Measurements from ENCODE around the gene COL23A1.

Gene COL23A1

DNA sequence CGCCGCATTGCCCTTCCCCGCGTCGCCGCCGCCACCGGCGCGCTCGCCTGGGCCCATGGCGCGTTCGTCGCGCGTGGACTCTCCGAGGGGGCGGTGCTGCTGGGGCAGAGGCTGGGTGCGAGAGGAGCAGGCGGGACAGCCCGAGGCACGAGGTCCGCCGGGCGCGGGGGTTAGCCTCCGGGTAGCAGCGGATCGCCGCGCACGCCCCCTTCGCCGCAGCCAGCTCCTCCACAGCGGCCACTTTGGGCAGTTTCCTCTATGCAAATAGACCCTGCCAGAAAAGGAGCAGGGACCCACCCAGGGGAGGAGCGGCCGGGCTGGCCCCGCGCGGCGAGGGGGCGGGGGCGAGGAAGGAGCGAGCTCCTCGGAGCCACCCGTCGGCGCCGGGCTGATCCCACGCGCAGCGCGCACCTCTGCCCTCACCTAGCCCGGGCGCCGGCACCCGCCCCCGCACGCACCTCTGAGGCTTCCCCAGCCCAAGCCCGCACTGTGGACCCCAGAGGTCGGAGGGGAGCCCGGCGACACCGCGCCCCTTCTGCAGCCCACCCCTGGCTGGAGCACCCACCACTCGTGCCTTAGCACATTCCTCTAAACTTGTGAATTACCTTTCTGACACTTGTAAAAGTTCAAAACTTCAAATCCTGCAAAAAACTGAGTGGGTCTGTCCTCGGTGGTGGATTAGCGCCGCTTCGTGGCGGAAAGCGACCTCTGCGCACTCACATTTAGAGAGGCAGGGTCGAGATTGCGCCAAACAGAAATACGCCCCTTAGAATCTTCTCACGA lies at the start of gene COL23A1:
Gene COL23A1, minus strand, starts transcription at position 253 of the 783 bp plus-strand sequence.
- peak; percentile 52 for DNase-seq

DNA sequence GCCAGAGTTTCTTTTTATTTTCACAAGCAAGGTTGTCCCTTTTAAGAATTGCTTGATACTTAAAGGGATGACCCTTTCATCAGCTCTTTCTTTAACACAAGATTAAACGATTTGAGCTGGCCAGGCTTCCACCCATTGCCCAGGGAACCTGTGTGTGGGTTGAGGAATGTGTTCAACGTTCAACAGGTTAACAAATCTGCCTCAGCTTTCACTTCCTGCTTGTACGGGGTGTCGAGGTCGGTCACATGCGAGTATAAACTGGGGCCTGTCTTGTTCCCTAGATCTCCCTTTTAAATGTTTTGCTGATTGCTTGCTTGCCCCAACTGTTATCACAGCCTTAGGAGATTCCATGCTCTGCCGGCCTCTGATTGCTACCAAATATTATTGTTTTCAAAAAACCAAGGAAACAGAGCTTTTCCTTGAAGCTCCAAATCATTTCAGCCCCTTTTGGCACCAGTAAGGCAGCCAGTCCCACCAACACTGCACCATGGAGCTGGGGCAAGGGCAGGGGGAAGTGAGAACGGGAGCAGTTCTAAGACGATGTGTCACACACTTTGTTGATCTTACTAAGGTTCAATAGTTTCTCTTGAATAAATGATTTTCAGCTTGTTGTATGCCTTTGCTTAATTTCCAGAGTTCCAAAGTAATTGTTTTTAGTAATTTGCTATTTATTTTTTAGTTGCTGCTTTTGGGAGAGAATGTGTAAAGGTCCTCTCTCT lies 47.3 kb upstream of the COL23A1 start:
- DNase-seq: peak; percentile 42

DNA sequence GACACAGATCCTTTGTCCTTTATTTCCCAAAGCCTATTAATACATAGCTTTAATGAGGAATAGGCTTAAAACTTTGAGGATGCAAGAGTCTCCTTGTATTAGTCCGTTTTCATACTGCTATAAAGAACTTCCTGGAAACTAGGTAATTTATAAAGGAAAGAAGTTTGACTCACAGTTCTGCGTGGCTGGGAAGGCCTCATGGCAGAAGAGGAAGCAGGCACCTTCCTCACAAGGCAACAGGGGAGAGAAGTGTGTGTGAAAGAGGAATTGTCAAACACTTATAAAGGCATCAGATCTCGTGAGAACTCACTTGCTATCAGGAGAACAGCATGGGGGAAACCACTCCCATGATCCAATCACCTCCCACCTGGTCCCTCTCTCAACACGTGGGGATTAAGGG lies 42.1 kb upstream of the COL23A1 start:
- DNase-seq: no peak

DNA sequence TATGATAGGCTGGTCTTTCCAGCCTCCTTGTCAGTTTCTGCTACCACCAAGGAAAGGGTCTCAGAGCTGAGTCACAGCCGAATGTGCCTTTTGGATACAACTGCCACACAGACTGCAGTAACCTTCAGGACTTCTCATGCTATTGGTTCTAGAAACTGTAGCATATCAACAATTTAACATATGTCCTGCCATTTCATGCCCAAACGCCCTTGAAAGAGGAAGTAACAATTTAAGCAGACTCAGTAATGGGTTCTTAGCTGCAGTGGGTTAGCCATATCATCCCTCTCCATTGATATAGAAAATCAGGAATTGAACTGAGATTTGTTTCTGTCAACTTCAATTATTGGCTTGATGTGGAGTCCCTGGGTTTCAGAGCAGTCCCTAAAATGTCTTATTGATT lies 40.8 kb upstream of the COL23A1 start:
- DNase-seq: no peak

DNA sequence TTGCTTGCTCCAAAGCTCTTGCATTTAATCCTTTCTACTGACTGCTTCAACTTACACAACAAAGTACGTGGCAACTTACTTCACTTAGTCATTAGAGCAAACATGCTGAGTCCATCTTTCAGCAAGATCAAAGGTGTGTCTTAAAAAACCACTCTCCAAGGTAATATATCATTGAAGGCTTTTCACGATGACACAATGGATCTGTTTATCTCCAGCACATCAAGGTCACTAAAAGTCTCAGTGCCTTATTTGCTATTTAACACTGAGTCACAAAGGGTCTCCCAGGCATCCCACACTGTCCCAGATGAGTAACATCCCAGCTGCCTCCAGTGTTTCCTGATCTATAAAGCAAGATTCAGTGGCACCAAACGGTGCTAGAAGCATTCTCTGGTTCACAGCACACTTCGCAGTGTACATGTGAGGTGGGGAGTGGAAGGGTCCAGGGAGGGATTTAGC lies 40.3 kb upstream of the COL23A1 start:
- DNase-seq: no peak

DNA sequence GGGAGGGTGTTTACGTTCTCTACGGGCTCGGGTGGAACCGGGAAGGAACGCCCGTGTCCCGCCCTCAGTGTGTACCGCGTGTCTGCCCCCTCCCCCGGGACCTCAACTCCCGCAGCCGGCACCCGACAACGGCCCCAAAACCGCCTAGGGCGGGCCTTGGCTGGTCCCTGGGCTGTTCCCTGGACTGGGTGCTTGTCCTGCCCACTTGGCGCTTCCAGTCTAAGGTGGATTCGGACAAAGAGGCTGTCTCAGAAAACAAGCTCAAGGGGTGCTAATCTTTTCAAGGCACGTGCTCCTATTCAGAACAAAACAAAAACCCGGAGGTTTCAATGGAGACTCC lies 37.0 kb upstream of the COL23A1 start:
- no peak for DNase-seq

DNA sequence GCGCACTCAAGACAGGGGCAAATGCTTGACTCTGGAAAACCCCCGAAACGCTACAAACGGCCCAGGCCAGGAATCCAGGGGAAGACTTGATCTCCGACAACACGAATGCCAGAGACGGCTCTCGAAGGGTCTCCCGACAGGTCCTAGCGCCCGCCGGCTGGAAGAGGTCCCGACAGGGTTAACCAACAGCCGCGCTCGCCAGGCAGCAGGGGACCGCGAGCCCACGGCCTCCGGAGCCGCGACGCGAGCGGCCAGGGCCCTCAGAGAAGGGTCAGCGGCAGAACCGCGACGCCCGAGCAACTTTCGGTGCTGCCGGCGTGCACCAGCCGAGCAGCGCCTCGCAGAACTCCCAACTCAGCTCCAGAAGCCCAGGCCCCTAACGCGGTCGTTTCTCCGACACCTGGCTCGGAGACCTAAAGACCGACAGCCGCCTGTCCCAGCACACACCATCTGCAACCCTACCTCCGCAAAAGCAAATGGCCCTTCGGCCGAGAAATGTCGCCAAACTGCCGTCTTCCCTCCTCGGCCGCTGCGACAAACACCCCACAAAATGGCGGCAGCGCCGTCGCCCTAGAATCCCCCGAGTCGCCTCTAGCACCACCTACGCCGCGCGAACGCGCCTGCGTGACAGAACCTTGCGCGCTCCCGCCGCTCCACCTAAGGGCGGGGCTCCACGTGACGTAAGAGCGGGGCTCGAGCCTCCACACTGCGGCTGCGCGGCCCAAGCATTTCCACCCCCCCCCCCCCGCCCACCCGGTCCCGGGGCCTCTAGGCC lies 36.5 kb upstream of the COL23A1 start, which contains the start of gene CLK4:
Gene CLK4, minus strand, starts transcription at position 567 of the 775 bp plus-strand sequence. CDS start 3,634 bp downstream, outside the sequence.
- DNase-seq: peak; percentile 97

DNA sequence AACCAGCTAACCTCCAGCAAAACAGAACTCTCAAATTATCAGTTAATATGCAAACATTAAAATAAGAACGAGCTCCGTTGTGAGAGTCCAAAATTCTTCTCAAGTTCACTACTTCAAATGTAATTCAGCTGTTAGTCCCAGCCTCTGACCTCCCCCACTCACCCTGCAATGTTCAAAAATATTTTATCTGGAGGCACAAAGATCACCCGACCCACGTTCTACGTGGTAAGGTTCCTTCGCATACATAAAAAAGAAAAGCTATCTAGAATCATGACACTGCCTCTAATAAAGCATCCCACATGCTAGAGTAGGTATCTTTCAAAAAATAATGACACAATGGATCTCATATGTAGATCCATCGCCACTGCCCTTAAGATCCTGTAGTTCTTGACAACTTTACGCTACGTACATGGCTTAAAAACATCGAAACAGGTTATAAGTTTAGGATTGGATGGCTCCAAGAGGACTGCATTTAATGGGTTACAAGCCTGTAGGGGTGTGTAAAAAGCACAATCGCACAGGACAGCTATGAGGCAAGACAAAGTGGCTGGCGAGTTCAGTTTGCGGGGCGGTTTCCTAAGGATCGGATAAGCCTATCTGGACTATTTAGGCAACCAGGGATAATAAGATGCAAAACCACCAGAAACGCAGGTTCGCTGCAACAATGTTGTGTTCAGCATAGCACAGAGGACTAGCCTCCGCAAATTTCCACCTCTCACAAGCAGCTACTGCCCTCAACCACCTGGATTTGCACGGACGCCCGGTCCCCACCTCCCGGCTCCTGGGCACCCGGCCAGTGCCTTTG lies 35.7 kb upstream of the COL23A1 start:
- peak; percentile 29 for DNase-seq

DNA sequence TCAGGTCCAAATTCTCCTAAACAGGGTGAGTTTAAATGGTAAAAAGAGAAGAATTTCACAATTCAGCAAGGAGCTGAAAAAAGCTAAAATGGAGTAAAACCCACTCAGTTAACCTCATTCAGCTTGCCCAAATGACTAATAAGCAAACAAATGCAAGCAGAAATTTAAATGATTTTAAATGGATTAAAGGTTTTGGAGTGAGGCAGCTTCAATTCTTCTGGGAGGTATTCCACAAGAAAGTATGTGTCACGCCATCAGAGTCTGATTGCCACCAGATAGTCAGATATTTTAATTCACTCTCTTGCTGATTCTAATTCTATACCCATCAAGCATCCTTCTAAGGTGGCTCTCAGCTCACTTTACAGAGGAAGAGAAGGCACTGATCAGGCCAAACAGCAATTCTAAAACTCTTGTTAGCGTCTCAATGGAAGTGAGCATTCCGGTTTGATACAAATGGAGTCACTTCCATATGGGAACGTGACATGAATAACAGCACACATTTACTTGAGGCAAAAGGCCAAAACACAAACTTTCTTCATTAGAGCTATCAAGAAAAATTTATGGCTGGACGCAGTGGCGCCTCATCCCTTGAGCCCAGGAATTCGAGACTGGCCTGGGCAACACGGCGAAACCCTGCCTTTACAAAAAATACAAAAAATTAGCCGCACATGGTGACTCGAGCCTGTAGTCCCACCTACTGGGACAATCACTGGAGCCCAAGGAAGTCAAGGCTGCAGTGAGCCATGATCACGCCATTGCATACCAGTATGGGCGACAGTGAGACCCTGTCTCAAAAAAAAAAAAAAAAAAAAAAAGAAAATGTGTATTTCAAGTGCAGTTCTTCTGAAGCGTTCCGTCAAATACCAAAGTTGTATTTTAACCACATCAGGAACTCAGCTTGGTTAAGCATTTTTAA lies 34.7 kb upstream of the COL23A1 start:
- no peak for DNase-seq

DNA sequence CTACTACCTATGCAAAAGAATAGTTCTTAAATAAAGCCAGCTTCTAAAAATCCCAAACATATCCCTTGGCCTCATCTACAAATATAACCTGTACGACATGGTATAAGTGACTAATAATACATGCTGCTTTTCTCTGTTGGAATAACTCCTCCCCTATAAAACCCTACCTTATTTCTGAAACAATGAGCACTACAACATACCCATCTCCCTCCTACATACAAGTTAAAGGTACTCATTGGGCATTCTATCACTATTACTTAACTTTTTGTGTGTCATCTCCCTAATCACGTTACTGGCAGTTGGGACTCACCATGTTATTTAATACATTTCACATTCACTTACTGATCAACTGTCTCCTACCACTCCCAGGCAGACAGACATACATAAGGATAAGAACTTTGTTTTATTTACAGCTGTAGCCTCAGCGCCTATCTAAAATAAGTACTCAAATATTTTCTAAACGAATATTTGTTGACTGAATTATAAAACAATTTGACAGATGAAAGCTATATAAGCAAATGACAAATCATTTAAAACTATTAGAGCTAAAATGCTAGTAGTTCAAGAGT lies 32.6 kb upstream of the COL23A1 start:
- no peak for DNase-seq

DNA sequence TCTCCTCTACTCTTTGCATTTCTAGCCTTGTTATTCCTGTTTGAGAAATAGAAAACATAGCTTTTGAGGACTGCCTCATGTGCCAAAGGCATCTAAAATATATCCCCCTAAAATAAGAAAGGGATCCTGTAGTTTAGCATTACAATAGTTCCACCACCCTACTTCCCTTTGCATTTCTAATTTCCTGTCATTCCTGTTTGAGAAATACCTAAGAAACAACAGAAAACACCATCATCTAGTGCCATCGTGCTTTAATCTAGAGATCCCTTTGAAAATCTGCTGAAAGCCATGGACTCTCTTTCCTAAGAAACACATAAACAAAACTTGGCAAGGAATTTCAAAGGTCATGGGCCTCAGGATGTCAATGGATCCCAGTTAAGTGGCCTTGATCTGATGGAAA lies 29.2 kb upstream of the COL23A1 start:
- no peak for DNase-seq

DNA sequence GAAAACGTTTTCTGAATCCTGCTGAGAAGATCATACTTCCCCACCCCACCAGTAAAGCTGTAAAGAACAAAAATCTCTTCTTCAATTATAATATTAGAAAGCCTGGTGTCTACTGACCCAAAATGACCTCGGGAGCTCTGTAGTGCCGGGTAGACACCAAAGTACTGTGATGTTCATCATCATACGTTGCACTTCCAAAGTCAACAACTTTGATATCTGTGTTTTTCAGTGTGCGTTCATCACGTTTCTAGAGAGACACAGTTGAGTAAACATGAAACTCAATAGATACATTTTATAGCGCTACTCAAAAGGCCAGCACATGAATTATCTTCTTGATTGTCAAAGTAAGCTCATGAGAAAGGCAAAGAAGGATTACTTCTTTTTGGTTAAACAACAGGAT lies 22.1 kb upstream of the COL23A1 start:
- no peak for DNase-seq

DNA sequence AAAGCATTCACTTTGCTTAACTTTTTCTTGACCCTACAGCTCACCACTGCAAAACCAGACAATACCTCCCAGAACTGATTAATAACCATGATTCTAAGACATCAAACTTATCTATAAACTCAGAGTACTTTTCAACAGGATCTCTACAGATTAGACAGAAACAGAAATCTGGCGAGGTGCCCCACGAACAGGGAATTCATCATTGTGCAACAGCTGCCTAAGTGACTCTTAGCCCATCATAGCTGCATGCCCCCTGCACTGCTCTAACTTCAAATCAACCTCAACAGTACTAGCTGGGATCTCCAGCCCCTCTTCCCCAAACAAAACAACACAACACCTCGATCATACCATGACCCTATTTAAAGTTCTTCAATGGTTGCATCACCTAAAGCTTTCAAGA lies 16.1 kb upstream of the COL23A1 start:
- DNase-seq: no peak

DNA sequence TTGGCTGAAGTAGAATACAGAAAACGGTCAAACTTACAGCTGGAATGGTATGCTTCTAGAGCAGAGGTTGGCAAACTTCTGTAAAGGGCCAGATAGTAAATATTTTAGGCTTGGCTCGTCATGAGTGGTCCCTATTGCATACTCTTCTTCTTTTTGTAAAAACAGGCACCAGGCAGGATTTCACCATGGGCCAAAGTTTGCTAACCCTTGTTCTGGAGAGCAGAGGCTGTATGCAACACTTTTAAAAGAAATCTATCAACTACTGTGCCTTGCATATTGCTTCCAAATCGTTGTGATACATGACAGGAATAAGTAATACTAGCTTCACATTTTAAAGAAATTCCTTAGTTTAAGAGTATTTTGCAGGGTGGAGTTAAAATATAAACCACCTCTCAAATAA lies 15.6 kb upstream of the COL23A1 start:
- no peak for DNase-seq

DNA sequence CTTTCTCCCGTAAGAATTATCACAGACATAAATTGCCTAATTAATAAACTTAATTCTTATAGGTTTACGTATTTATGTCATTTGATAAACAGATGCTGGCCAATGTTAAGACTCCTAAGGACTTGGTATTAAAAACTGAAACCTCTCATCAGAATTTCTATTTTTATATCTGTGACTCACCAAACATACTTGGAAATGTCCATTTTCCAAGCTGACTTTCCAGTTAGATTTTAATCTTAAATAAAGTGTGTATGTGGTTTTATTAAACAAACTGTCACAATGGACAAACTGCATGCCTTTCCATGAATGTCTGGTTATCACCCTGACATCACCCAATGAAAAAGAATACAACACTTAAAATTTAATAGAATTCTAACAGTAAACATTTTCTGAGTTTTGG lies 12.6 kb upstream of the COL23A1 start:
- no peak for DNase-seq

DNA sequence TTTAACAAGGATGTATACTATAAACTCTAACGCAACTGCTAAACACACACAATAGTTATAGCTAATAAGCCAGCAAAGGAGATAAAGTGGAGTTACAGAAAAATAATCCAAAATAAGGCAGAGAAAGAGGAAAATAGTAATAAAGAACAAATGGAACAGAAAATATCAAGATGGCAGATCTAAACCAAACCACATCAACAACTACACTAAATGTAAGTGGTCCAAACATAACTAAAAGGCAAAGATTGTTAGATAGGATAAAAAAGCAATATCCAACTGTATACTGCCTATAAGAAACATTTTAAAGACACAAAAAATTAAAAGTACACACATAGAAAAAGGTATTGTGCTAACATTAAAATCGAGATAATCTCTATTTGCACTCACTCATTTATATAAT lies 5.6 kb upstream of the COL23A1 start:
- no peak for DNase-seq

DNA sequence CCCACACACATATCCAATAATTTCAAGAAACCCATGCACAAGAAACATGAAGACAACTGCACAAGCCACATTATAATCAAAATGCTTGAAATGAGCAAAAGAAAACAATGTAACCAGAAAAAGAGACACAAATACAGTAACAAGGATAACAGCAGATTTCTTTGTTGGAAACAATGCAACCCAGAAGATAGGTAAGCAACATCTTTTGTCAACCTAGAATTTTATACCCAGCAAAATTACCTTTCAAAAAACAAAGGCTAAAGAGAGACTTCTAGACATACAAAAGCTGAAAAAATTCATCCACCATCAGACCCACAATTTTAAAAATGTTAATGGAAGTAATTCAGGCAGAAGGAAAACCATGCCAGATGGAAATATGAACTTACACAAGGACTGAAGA lies 5.0 kb upstream of the COL23A1 start:
- DNase-seq: no peak

DNA sequence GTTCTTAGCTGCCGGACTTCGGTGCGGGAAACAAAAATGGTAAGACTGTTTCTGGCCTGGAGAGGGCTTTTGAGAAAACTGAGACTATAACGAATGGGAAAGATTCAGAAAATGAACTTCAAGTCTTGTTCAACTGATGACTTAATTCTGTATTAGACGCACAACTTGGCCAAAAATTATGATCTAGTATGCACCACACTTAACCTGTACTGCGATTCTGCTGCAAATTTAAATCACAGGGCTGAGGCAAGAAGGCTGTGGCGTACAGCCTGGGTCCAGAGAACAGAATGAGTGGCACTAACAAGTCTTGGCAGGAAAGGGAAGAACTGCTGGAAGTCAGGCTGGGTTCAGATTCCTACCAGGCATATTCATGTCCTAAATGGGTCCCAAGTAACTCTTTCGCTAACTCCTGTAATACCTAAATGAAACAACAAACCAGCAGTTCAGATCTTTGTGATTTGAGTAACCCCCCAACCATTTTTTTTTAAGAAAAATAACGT lies 781 bp upstream of the COL23A1 start:
- no peak for DNase-seq

DNA sequence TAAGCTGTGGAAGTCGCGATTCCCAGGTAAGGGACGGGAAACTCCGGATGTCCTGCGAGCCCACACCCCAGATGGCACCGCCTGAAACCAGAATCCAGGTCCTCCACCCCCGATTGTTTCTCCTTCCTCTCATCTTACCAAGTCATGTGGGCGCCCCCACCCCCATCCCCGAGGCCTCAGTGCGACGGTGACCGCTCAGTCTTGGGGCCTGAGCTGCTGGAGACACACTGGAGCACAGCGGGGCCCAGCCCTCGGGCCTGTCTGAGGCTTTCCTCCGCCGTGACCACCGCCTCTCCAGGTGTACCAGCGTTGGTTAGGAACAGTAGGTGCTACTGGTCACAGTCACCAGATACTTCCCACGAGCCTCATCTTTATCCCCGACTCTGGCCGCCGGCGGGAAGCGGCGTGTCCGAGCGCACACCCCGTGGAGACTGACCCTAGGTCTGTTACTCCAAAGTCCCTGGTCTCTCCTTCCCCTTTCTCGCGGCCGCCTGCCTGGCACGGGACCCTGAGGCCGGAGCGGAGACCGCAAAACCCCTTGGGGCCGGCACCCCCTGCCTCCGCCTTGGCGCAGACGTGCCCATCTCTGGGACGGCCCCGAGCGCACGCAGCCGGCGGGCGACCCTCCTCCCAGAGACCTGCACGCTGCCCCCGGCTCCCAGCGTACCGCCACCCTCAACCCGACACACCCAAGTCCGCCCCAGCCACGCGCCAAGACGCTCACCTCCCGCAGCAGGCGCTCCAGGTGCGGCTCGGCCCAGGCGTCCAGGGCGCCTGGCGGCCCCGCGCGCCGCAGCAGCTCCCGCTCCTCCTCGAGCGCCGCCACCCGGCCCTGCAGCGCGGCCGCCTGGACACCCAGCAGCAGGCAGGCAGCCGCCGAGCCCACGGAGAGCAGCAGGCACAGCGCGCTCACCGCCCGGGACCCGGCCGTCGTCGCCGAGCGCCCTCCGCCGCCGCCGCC lies 733 bp downstream of the COL23A1 start:
- peak; percentile 40 for DNase-seq

DNA sequence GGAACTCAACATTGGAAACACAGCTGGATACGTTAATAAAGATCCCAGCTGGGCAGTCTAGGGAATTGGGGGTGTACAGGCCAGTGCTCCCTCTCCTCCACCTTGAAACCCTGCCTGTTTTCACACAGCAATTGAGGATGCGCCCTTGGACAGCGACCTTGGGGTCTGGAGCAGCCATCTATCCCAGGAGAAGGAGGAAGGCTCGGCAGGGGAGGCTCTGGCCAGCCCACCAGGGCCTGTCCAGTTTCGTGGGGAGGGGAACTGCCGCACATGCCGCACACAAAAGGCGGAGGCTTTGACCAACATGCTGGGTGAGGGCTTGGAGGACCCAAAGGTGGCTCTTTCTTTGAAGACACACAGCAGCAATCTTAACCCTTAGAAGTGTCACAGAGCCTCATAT lies 1.4 kb downstream of the COL23A1 start:
- DNase-seq: no peak
